Activated CD8-positive, alpha-beta memory T cell treated with anti-CD3 and anti-CD28 coated beads, Interleukin-2, amount 50 U/mL, for 48 hours (primary cell): ENCODE measurements around the gene PHOX2B.

Experiments used
- DNase-seq: peaks from one replicate; pipeline ENCODE4 v3.0.0-alpha.2; 2020

Gene PHOX2B

DNA sequence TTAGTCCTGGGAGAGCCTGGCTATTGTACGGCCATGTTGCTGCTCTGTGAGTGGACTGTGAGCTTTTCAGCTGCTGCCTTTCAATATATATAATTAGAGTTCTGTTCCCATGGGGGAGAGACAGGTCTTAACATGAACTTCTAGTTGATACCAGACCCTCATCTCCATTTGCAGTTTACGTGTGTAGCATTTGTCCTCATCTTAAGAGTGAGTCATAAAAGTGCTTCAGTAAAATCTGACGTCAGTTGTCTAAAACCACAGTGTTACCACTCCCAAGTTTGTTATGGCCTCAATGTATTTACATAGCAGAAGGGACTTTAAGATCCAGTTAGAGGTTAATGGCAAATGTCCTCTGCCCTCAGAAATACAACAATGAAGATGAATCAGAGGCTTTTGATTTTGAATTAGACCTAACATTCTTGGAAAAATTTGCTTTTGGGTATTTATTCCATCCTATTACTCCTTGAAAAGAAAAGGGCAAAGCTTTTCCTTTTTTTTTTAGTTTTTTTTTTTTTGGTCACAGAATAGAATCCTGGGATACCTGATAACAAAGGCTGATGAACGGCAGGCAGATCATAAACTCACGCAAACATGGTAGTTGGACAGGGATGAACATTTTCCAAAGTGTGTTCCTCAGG lies 38.6 kb downstream of the PHOX2B start:
- no peak for DNase-seq

DNA sequence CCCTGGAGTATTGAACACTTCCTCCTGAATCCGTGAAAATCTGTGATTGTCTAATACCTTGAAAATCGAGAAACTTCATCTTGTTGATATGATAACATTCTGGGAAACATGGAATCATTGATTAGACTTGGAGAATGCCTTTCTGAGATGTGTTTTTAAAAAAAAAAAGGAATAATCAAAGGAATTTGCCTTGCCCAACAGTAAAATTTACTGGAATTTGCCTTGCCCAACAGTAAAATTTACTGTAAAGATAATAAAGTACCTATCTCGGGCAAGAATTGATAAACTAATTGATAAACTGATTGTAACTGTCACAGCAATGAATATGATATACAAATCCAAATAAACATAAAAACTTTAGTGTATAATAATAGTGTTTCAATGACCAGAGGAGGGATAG lies 44.7 kb downstream of the PHOX2B start:
- no peak for DNase-seq

DNA sequence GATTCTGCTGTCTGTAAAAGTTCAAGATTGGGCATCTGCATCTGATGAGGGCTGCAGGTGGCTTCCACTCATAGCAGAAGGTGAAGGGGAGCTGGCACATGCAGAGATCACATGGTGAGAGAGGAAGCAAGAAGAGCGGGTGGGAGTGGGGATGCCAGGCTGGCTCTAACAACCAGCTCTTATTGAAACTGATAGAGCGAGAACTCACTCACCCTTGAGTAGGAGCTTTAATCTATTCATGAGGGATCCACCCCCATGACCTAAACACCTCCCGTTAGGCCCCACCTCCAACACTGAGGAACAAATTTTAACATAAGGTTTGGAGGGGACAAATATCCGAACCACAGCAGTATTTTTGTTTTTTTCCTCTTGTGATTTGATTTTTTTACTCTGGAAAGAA lies 45.8 kb downstream of the PHOX2B start:
- DNase-seq, result no peak

DNA sequence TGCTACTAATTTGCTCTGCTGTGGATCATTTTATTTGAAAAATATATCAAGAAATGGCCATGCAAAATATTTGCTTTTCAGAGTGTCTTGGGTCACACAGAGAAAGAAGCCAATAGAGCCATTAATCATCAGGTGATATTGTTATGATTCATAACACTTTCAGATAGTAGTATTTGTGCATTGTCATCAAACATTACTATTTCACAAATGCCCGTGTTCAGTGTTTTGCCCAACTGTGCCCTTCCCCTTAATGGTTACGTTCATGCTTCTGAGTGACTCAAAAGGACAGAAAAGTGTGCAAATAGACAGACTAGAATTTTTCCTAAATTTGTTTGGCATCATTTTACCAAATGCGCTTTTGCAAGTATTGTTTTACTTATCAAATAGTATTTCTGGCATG lies 46.5 kb downstream of the PHOX2B start:
- no peak for DNase-seq

DNA sequence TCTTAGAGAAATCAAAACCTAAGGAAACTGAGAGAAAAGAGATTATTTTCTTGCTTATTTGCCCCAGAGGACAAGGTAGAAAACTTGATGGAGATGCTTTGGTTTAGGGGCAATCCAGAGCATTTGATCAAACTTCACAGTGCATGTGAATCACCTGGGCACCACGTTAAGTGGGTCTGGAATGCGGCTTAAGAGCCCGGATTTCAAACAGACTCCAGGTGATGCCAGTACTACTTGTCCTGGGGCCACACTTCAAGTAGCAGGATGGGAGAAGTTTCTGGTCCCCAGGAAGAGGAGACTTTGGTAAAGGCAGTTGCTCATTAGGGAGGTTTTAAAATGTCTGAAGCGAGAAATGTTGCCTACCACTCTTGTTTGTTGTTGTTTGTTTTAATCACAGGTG lies 51.8 kb downstream of the PHOX2B start:
- DNase-seq, result no peak

DNA sequence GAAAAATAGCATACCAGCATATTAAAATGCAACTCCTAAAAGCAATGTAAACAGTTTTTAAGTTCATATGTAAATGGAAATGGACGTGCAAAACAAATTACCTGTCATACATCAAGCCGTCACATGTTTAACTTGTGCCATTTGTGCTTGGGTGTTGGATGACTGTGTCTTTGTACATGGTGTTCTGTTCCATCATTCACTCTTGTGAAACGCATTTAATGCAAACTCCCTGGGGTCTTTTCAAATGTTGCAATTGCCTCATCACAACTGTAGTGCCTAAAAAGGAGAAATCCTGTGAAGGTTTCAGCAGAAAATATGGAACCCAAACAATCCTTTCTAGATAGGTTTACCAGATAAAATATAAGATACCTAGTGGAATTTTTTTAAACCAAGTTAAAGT lies 52.4 kb downstream of the PHOX2B start:
- DNase-seq, result no peak
